ENCODE data around the gene MYO1D. TPM values are rescaled to one million over a fixed set of nuclear protein-coding genes. Genes with fewer than 3 reads are reported as not detected.
"Not testable (repeated sequence)": the region's sequence is repeated elsewhere in the genome, so short reads cannot be mapped to it uniquely, and the experiment has no call there.

The MYO1D gene
- total RNA-seq, 2 donors from 2014 or later, result 162 to 201 TPM

- no peak for DNase-seq (ENCODE audit: low spot score)
- intact Hi-C loops (cut with DNase I), result loop anchor here in 1 of 2 donors (10.0 kb wide), 1 partner anchor 117 kb away; no protein-coding TSS in a partner anchor
Observed at GRCh38 chr17:32901743-32902142, 24.8 kb upstream of the MYO1D start.

GRCh38 chr17:32899236-32900013 is 22.5 kb upstream of the MYO1D start:
- no peak for DNase-seq (ENCODE audit: low spot score)
- intact Hi-C loops (cut with DNase I), result loop anchor here in 1 of 2 donors (10.0 kb wide), 1 partner anchor 115 kb away; no protein-coding TSS in a partner anchor

- intact Hi-C loops (cut with DNase I), result no loop called here
- no peak for DNase-seq (ENCODE audit: low spot score)
Observed at GRCh38 chr17:32896647-32897258, 19.8 kb upstream of the MYO1D start.

GRCh38 chr17:32894245-32894644 is 17.3 kb upstream of the MYO1D start:
- DNase-seq (ENCODE audit: low spot score), result no peak
- intact Hi-C loops (cut with DNase I), result no loop called here

- intact Hi-C loops (cut with DNase I); DNase-seq (ENCODE audit: low spot score): not testable (repeated sequence)
Observed at GRCh38 chr17:32887410-32887809, 10.5 kb upstream of the MYO1D start.

GRCh38 chr17:32886951-32887350 is 10.0 kb upstream of the MYO1D start:
- intact Hi-C loops (cut with DNase I); DNase-seq (ENCODE audit: low spot score): not testable (repeated sequence)

- intact Hi-C loops (cut with DNase I), result no loop called here
- DNase-seq (ENCODE audit: low spot score), result no peak
Observed at GRCh38 chr17:32882734-32883133, 5.8 kb upstream of the MYO1D start.

GRCh38 chr17:32882029-32882428 is 5.1 kb upstream of the MYO1D start:
- DNase-seq (ENCODE audit: low spot score), result no peak
- intact Hi-C loops (cut with DNase I), result no loop called here

- DNase-seq (ENCODE audit: low spot score), result no peak
- intact Hi-C loops (cut with DNase I), result no loop called here
Observed at GRCh38 chr17:32880671-32881453, 3.9 kb upstream of the MYO1D start.

GRCh38 chr17:32879134-32879533 is 2.2 kb upstream of the MYO1D start:
- intact Hi-C loops (cut with DNase I), result no loop called here
- DNase-seq (ENCODE audit: low spot score), result no peak

GRCh38 chr17:32878211-32878610 is 1.3 kb upstream of the MYO1D start:
- intact Hi-C loops (cut with DNase I), result no loop called here
- peak; percentile 91 for DNase-seq (ENCODE audit: low spot score)

- peak; percentile 97 for DNase-seq (ENCODE audit: low spot score)
- intact Hi-C loops (cut with DNase I), result loop anchor here in 1 of 2 donors (2.0 kb wide), 1 partner anchor 92 kb away; no protein-coding TSS in a partner anchor
Observed at GRCh38 chr17:32877164-32877764, 340 bp upstream of the MYO1D start.

GRCh38 chr17:32875923-32876416 is 954 bp downstream of the MYO1D start:
- intact Hi-C loops (cut with DNase I), result loop anchor here (1.0 to 2.0 kb wide), 2 partner anchors 91 to 93 kb away; no protein-coding TSS in a partner anchor
- no peak for DNase-seq (ENCODE audit: low spot score)

- intact Hi-C loops (cut with DNase I), result no loop called here
Observed at GRCh38 chr17:32875230-32875917, 1.6 kb downstream of the MYO1D start.

GRCh38 chr17:32873114-32873513 is 3.8 kb downstream of the MYO1D start:
- no peak for DNase-seq (ENCODE audit: low spot score)
- intact Hi-C loops (cut with DNase I), result no loop called here

More at GRCh38 chr17:32875230-32875917, 1.6 kb downstream of the MYO1D start:
- no peak for DNase-seq (ENCODE audit: low spot score)

GRCh38 chr17:32871746-32872145 is 5.2 kb downstream of the MYO1D start:
- DNase-seq (ENCODE audit: low spot score), result no peak
- intact Hi-C loops (cut with DNase I), result no loop called here

- DNase-seq (ENCODE audit: low spot score), result no peak
Observed at GRCh38 chr17:32870969-32871368, 6.0 kb downstream of the MYO1D start.

GRCh38 chr17:32870027-32870670 is 6.8 kb downstream of the MYO1D start:
- intact Hi-C loops (cut with DNase I), result no loop called here
- no peak for DNase-seq (ENCODE audit: low spot score)

More at GRCh38 chr17:32870969-32871368, 6.0 kb downstream of the MYO1D start:
- intact Hi-C loops (cut with DNase I), result no loop called here
